SK-N-MC (cell line): ENCODE results near the gene KRTAP4-5.
"Not testable (repeated sequence)": the region's sequence is repeated elsewhere in the genome, so short reads cannot be mapped to it uniquely, and the experiment has no call there.

Source experiments
- EZH2 ChIP-seq: fragments of 200-600 bp; sonication (generic); IDR thresholded peaks from one replicate; pipeline ENCODE4 v1.6.1; 2017; ENCODE audit warnings: antibody characterized with exemption
- POLR2AphosphoS5 ChIP-seq: IDR thresholded peaks from 2 replicates; pipeline ENCODE4 v1.6.1; 2012; ENCODE audit warnings: mild to moderate bottlenecking, low read depth, low read length, borderline replicate concordance

- TF ChIP-seq POLR2AphosphoS5, EZH2: not testable (repeated sequence)
These were observed 9.8 kb downstream of the KRTAP4-5 start for GRCh38 chr17:41139865-41140264.
